ENCODE results near the gene CNTFR. TPM values are rescaled to one million over a fixed set of nuclear protein-coding genes. Genes with fewer than 3 reads are reported as not detected.

CNTFR gene
- total RNA-seq, 2 donors from 2014 or later = 8.7 to 13.7 TPM

DNA sequence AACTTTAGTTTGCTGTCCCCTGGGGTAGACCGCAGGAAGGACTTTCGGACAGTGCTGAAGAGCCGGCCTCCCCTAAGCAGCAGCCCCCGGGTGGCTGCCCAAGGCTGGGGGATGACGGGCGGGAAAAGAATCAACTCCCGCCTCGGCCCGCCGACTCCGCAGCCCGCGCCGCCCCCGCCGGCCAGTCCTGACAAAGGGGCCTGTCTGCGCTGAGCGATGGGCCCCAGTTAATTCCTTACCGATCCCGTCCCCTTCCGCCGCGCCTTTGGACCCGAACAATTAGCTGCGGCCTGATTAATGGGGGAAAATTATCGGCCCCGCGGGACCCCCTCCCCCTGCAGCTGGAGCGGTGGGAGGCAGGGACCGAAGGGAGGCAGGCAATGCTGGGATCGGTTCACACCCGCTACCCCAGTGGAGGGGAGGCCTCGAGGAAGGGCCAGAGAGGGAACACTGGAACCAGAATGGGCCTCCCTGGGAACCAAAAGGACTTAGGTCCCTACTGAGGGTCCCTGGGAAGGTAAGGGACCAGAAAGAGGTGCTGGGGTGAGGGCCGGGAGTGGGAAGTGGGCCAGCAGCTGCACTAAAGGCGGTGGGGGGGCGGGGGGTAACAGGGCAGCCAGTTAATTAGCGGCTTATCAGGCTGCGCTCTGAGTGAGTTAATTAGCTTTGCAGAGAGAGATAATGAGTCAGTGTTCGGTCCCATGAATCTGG lies 35.1 kb upstream of the CNTFR start:
- DNase-seq (ENCODE audit: low spot score) = no peak
- H3K9me3 ChIP-seq = no peaks in the 10 kb centered on the region
- TF ChIP-seq, protein P1, sequence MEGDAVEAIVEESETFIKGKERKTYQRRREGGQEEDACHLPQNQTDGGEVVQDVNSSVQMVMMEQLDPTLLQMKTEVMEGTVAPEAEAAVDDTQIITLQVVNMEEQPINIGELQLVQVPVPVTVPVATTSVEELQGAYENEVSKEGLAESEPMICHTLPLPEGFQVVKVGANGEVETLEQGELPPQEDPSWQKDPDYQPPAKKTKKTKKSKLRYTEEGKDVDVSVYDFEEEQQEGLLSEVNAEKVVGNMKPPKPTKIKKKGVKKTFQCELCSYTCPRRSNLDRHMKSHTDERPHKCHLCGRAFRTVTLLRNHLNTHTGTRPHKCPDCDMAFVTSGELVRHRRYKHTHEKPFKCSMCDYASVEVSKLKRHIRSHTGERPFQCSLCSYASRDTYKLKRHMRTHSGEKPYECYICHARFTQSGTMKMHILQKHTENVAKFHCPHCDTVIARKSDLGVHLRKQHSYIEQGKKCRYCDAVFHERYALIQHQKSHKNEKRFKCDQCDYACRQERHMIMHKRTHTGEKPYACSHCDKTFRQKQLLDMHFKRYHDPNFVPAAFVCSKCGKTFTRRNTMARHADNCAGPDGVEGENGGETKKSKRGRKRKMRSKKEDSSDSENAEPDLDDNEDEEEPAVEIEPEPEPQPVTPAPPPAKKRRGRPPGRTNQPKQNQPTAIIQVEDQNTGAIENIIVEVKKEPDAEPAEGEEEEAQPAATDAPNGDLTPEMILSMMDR (IDR thresholded peaks at IDR 0.05) = no peak
- no peak overlapping the region for H3K4me3 ChIP-seq
- H3K4me1 ChIP-seq (ENCODE audit: control insufficient read depth in 1 of 2, low read depth in 2 of 2) = peaks cover 3 to 37% of the 10 kb centered on the region in 2 donors
- no peaks in the 10 kb centered on the region for H3K36me3 ChIP-seq
- peaks cover 27% of the 10 kb centered on the region for H3K27me3 ChIP-seq (replicated peaks; ENCODE audit: insufficient read depth)
- no peak for ATAC-seq (ENCODE audit: insufficient number of reproducible peaks, low FRiP score, low read depth)
- H3K27ac ChIP-seq = no peak overlapping the region

DNA sequence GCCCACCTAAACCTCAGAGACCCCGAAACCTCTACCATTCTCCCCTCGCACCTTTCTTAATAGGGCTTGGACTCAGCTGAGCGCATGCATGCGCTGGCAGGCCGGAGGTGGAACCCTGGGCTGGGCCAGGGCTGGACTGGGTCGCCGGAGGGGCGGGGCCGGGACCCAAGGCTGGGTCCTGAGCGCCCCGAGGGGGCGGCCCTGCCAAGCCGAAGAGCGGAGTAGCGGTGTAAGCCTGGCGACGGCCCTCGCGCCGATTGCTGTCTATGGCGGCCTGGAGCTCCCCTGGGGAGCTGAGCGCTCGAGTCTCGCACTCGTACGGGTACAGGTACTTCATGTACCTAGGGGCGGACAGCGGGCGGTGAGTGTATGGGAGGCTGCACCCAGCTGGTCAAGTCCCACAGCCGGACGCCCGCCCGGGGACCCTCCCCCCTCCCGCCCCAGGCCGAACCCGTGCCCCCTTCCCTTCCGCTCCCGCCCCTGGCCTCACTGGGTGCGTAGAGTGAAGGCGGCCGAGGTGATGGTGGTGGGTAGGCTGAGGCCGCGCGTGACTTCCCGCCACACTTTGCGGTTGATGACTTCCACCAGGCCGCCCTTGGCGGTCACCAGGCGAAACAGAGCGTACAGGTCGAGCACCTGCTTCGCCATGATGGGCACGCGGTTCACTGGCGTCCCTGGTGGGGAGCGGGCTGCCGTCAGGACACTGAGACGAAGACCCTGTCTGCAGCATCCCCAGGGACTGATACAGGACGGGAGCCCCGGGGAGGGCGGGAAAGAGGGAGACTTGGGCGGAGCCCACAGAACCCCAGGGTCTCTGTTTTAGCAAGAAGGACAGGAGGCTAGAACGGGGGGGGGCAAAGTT lies 34.1 kb upstream of the CNTFR start:
- Histone ChIP-seq H3K27ac (no peak overlapping the region), H3K4me1 (ENCODE audit: control insufficient read depth in 1 of 2, low read depth in 2 of 2) (peaks cover 3 to 32% of the 10 kb centered on the region in 2 donors), H3K36me3 (no peaks in the 10 kb centered on the region), H3K4me3 (peak overlapping the region; percentile 34), H3K9me3 (no peaks in the 10 kb centered on the region), H3K27me3 (replicated peaks; ENCODE audit: insufficient read depth) (peaks cover 22% of the 10 kb centered on the region)
- no peak for DNase-seq (ENCODE audit: low spot score)
- ATAC-seq (ENCODE audit: insufficient number of reproducible peaks, low FRiP score, low read depth) = no peak
- TF ChIP-seq, protein P1 (IDR thresholded peaks at IDR 0.05) = no peak

DNA sequence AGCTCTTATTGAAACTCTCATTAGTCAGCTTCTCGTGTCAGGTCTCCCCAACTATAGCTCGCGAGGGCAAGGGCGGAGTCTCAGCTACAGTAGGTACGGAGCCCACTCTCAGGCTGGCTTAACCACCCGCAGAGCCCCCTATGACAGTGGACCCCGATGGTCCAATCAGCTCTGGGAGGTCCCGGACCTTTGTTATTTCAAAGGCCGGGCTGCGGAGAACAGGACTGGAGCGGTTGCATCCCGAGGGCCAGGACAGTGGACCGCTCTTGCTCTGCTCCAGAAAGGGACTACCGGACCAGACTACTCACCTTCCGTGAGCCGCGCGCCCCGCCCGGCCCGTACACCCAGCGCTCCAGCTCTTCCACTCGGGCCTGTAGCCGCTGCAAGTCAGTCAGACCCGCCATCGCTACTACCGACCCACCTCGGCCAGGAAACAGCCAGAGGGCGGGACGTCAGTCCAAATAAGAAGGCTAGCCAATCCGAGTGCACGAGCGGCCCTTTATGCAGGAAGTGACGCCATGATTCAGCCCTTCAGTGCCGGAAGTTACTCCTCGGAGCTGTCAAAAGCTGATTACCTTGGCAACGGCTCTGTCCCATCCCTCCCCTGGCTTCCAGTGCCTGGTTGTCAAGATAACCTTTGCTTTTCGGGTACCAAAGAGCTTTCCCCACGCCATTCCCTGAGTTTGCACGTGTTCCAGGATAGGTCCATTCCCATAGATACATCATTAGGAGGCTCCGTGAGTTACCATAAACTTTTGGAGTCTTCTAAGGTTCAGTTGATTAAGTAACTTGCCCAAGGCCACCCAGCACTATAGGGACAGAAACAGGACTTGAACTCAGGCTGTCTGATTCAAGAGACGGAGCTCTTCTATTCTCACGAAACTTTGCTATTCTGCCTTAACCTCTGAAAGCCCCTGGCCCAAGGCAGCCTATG lies 30.8 kb upstream of the CNTFR start, which contains the start of gene DCTN3:
TSS of gene DCTN3 (minus strand) at position 435 of the 934 bp plus-strand sequence. CDS start at position 404, 31 bp downstream.
- H3K36me3 ChIP-seq = peaks cover 27% of the 10 kb centered on the region
- TF ChIP-seq, protein P1 (IDR thresholded peaks at IDR 0.05) = no peak
- no peak within 1 kb of the TSS for H3K27ac ChIP-seq
- H3K4me3 ChIP-seq = peak within 1 kb of the TSS; percentile 80
- H3K27me3 ChIP-seq (replicated peaks; ENCODE audit: insufficient read depth) = peaks cover 16% of the 10 kb centered on the region
- ATAC-seq (ENCODE audit: insufficient number of reproducible peaks, low FRiP score, low read depth) (peak; percentile 93), DNase-seq (ENCODE audit: low spot score) (peak; percentile 92)
- no peaks in the 10 kb centered on the region for H3K9me3 ChIP-seq
- peaks cover 3 to 26% of the 10 kb centered on the region in 2 donors for H3K4me1 ChIP-seq (ENCODE audit: control insufficient read depth in 1 of 2, low read depth in 2 of 2)

DNA sequence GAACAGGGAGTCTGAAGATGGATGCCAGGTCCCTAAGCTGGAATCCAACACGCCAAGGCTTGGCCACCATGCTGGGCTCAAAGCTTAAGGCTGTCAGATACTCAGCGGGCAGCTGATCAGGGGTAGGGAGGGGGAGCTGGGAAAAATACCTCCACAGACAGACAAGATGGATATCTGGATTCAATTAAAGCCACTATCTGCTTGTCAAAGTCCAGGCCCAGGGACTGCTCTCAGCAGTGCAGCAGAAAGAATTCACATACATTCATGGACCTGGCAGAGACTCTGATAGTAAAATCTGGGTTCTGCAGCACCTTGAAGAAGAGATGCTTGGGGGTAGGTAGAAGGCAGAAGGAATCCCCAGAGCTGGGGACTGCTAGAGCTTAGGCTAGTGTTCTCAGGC lies 25.6 kb upstream of the CNTFR start:
- H3K4me3 ChIP-seq = no peak overlapping the region
- H3K36me3 ChIP-seq = peaks cover 45% of the 10 kb centered on the region

More for the DNA sequence above, 25.6 kb upstream of the CNTFR start:
- Histone ChIP-seq H3K27ac (no peak overlapping the region), H3K4me1 (ENCODE audit: control insufficient read depth in 1 of 2, low read depth in 2 of 2) (peaks cover 4 to 30% of the 10 kb centered on the region in 2 donors), H3K27me3 (replicated peaks; ENCODE audit: insufficient read depth) (no peaks in the 10 kb centered on the region), H3K9me3 (no peaks in the 10 kb centered on the region)
- DNase-seq (ENCODE audit: low spot score) (no peak), ATAC-seq (ENCODE audit: insufficient number of reproducible peaks, low FRiP score, low read depth) (no peak)
- TF ChIP-seq, protein P1 (IDR thresholded peaks at IDR 0.05) = no peak
